ENCODE measurements around the gene REG4.

DNA sequence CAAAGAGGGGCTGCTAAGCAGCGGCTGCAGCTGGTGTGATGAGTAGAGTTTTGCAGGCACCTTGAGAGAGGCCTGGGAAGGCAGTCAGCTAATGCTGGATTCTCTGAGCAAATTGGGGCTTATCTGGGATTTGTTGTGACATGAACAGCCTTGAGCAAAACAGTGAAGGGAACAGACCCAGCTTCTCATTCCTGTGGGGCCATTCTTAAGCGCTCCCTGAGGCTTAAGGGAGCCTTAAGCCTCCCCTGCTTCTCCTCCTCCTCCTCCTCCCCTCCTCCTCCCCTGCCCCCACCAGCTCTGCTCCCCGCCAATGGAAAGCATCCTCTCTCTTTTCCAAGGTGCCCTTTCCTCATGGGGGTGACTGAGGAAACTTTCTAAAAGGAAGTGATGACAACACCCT, 63.8 kb downstream of the REG4 start:
- TF ChIP-seq, protein P1, sequence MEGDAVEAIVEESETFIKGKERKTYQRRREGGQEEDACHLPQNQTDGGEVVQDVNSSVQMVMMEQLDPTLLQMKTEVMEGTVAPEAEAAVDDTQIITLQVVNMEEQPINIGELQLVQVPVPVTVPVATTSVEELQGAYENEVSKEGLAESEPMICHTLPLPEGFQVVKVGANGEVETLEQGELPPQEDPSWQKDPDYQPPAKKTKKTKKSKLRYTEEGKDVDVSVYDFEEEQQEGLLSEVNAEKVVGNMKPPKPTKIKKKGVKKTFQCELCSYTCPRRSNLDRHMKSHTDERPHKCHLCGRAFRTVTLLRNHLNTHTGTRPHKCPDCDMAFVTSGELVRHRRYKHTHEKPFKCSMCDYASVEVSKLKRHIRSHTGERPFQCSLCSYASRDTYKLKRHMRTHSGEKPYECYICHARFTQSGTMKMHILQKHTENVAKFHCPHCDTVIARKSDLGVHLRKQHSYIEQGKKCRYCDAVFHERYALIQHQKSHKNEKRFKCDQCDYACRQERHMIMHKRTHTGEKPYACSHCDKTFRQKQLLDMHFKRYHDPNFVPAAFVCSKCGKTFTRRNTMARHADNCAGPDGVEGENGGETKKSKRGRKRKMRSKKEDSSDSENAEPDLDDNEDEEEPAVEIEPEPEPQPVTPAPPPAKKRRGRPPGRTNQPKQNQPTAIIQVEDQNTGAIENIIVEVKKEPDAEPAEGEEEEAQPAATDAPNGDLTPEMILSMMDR (conservative IDR thresholded peaks at IDR 0.05 in 1 of 2, IDR thresholded peaks at IDR 0.05 in 1 of 2; ENCODE audit: extremely low read depth in 1 of 2, insufficient read depth in 1 of 2, low read depth in 1 of 2, low read length in 2 of 2): no peak
- TF ChIP-seq EZH2 (IDR thresholded peaks at IDR 0.05; ENCODE audit: borderline replicate concordance, low read length): no peak

Data from mammary epithelial cell (primary cell).